Limb (tissue), 2 donors: Measurements from ENCODE around the gene ZMAT5.
A peak's percentile ranks its signal among the peaks of the same experiment; 100 is the strongest.

Experiments
- DNase-seq, 2 donors: peaks; one replicate each; pipeline ENCODE4 v3.0.0-alpha.2; 2016; ENCODE audit errors: extremely low spot score in 2 of 2

Gene ZMAT5

DNA sequence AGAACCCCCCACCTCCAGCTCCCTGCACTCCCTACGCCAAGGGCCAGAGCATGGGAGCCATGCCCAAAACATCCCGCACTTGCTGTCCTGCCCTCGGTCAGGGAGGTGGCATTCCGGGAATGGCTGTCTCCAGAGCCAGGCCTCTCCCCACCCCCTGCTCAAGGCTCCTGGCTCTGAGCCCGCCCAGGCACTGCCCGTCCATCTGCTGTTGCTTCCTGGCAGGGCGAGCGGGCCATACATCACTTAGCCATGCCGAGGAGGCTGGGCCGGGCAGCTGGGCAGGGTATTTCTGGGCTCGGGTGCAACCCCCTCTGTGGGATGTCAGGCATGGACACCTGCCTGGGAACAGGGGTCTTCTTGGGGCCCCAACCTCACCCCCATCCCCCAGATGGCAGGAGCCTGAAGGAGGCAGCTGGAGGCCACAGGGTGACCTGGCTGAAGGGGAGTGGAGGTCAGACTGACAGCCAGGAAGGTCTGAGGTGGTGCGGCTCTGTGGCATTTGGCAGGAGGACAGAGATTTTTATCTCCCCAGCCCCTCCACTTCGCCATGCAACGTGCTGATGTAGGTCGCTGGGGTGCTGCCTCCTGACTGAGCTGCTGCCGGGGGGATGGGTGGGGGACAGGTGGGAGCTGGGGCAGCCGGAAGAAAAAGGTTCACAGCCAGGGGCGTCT is 55.7 kb downstream of the ZMAT5 start:
- DNase-seq = peak in 1 of 2 donors; percentile 68

DNA sequence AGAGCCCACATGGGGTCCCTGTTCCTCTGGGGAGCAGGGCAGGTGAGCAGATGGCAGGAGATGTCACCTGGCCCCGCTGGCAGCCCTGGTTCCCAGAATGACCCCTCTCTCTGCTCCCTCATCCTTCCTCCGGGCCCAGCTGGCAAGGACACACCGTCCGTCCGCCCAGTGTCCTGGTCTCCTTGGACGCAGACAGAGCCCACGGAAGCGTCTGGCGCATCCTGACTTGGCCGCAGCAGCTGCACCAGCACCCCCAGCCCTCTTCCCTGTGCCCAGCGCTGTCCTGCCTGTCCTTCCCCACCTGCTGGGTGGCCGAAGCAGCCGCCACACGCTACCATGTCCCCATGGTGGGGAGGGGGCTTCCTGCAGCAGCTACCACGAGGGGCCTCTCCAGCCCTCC is 56.6 kb downstream of the ZMAT5 start:
- no peak for DNase-seq

GRCh38 chr22:29707471-29707870 is 59.3 kb downstream of the ZMAT5 start:
- no peak for DNase-seq

- peak in 1 of 2 donors; percentile 69 for DNase-seq
These were observed 59.8 kb downstream of the ZMAT5 start for GRCh38 chr22:29707010-29707409.

- DNase-seq = no peak
These were observed 60.3 kb downstream of the ZMAT5 start for GRCh38 chr22:29706486-29706885.

DNA sequence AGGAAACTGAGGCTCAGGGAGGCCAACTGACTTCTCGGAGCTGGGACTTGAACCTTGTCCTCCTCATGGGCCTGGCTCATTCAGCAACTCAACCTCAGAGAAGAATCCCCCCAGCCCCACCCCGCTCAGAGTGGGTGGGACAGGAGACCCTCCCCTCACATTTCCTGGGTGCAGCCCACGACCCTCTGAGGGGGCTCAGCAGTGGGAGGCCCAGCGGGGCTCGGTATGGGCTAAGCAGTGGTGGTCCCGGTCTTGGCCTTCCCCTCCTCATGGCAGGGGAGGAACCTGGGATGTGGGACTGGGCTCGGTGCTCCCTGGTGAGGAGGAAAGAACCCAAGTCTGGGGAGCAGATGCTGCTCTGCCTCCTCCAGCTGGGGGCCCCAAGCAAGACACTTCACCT is 61.2 kb downstream of the ZMAT5 start:
- no peak for DNase-seq

DNA sequence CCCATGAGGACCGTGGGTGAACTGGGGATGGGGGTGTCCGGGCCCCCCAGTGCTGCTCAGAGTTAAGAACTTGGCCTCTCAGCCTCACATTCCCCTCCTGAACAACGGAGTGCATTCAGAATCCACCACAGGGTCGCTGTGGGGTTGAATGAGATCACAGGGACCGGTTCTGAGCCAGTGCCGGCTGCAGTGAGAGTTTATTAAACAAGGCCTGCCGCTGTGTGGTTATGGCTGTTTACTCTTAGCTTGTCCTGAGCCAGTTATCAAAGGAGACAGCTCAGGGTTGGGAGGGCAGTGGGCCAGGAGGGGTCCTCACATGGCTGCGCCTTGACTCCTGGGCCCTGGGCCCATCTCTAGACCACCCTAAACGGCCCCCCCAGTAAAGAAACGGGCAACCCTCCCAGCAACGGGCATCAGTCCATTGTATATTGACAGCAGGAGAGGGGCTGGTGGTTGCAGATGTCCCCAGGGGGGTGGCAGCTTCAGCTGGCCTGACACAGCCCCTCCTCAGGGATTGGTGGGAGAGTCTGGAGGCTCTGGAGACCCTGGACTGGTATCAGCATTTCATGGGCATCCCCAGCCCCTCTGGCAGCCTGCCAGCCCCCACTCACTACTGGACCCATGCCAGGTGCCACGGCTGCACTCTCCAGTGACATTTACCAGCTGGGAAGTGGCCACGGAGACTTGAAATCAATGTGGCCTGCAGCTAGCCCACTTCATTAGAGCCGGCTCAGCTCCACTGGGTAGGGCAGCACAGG is 62.1 kb downstream of the ZMAT5 start:
- peak; percentile 39 to 79 for DNase-seq

DNA sequence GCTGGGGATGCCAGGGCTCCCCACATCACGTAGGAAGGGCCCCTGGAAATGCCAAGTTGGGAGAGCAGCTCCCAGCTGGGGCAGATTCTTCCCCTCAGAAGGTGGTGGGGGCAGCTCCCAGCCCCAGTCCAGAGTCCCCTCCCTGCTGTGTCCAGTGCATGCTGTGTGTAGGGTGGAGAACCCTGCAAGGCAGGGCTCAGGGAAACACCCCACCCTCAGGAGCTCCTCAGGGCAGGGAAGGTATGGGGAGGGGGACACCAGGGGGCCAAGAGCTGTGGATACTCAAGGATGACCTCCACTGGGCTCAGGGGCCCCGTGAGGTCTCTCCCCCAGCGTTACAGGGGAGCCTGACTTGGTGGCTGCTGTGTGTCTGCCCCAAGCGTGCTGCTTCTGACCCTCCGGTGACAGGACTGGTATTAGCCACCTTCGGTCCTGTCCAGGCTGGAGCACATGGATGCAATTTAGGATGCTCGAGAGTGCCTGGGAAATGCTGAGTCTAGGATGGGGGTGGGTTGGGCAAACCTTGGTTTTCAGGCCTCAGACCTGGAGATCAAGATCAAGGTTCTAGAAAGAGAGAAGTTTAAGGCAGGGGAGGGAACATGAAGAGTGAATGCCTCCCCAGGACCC is 63.1 kb downstream of the ZMAT5 start:
- DNase-seq = no peak

DNA sequence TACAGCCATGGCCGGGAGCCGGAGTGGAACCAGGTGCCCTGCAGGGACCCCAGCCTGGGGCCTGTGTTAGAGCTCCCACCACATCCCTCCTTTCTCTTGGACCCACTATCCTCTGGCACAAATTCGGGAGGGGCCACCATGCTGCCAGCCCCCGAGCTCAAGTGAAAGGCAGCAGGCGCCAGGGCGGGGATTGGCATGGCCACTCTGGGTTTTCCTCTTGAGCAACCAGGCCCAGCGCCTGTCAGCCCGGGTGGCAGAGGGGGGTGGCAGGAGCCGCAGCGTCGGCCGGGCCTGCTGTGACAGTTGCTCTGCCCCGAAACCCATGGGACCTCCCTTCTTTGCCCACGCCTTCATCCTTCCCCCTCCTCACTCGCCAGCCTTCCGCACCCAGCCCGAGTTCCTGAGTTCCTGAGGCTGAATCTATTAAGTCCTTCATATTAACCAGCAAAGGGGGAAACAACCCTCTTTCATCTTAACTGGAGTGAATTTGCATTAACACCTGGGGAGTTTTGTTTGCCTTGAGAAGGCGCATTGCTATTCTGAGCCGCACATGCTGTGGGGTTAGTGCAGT is 63.8 kb downstream of the ZMAT5 start:
- DNase-seq = no peak

DNA sequence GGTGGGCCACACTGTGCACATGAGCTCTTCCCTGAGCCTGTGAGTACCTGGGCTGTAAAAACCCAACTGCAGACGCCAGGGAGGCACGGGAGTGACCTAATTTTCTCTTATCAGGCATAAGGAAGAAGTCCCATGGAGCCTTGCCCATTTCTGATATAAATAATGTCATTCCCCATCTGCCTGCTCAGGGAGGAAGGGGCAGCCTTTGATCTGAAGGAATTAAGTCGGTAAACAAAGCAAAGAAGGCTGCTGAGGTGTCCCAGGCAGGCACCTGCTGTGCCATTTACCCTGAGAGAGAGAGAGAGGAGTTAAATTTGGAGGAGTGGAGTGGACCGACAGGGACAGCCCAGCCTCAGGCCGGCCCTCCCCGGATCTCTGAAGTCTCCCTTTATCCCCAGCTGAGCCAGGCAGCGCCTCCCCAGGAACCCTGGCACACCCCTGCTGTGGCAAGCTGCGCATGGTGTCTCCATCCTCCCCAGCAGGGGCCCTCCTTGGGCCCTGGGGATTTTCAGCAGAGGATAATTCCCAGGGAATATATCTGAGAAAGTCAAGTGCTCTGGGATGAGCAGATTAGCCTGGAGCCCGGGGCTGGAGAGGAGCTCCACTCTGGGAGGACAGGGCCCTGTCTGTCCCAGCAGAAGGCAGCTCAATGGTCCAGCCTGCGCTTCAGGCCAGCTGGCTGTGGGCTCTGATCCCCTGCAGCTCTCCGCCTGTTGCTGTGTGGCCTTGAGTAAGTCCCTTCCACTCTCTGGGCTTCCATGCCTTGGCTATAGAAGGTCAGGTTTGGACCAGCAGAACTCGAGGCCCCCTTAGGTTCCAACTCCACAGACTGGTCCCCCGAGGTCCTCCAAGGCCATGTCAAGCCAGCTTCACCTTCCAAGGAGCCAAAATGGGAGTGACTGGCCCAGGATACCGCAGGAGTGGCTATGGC is 64.5 kb downstream of the ZMAT5 start:
- no peak for DNase-seq

DNA sequence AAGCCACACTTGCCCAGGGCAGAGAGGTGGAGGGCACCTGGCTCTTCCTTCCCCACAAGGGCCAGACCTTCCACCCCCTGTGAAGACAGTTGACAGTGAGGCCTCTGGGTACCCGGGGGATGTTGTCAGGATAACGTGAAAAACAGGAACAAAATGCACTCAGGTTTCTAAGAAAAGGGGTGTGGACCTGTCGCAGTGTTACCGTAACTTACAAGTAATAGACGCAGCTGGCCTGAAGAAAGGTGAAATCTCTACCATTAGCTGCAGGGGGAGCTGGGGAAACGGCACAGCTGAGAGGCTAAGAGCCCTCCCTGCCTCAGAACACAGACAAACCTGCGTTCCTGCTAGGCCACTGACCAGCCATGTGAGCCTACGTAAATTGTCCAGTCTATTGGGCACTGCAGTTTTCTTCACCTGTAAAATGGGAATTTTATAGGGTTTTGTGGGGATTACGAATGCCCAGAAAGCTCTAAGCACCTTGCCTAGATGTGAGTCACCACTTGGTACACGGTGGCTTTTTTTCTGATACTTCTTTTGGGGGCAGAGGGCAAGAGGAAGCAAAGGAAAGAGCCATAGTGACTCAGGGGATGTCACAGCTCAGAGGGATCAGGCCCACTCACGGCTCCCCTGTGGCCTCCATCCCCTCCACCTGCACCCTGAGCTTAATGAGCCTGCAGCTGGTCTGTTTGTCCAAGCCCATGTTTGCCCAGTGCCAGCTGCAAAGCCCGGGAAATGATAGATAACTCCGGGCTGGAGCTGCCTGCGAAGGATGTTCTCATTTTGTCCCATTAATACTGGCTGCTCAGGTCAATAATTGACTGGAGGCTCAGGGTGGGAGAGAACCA is 65.4 kb downstream of the ZMAT5 start:
- DNase-seq = no peak

DNA sequence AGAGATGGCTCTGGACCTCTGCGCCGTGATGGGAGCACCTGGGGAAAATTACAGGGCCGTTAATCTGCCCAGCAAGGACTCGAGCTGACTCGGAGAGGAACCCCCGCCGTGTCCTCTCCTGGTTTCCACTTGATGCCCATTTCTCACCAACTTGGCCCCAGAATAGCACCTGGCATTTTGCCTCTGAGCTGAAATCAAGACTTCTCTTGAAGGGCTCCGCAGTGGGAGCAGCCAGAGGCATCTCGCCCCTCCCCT is 66.0 kb downstream of the ZMAT5 start:
- DNase-seq = no peak

- no peak for DNase-seq
These were observed 66.5 kb downstream of the ZMAT5 start for GRCh38 chr22:29700206-29700899.

- no peak for DNase-seq
These were observed 68.8 kb downstream of the ZMAT5 start for GRCh38 chr22:29697853-29698598.

GRCh38 chr22:29695129-29695926 is 71.5 kb downstream of the ZMAT5 start:
- DNase-seq = peak in 1 of 2 donors; percentile 65

GRCh38 chr22:29693671-29694070 is 73.1 kb downstream of the ZMAT5 start:
- no peak for DNase-seq

GRCh38 chr22:29693161-29693560 is 73.6 kb downstream of the ZMAT5 start:
- no peak for DNase-seq

GRCh38 chr22:29692327-29692640 is 74.5 kb downstream of the ZMAT5 start:
- DNase-seq = no peak
